EL (cell line): ENCODE data around the gene PCDH9.
A peak's percentile ranks its signal among the peaks of the same experiment; 100 is the strongest.

Experiments
- DNase-seq: peaks from one replicate; pipeline ENCODE4 v3.0.0-alpha.2; 2016

The PCDH9 gene

DNA sequence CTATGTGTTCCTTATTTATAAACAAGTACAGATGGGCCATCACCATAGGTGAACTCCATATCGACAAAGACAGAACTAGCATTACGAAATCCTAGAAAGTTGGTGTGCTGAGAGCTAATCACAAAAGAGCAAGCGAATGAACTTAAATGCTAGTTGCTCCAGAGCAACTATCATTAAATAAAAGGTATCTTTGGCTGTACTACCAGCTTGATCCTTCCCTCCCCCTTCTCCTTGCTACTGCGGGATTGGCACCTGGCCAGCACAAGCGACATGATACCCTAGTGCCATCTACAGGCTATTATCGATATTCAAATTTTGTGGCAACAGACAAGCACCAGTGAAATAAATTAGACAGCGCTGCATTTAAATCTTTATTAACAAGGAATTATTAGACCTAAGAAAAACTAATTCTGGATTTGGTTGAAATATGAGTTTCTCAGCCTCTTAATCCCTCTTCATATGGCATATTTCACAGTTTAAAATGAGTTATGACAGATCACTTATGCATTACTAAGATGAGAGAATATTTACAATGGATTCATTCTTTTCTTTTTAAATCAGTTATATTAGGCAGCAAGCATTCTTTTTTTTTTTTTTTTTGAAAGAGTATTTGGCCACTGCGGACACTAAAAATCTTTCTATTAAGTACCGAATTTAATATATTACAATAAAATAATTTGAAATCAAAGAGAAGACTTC lies 5.8 kb downstream of the PCDH9 start:
- peak; percentile 71 for DNase-seq

DNA sequence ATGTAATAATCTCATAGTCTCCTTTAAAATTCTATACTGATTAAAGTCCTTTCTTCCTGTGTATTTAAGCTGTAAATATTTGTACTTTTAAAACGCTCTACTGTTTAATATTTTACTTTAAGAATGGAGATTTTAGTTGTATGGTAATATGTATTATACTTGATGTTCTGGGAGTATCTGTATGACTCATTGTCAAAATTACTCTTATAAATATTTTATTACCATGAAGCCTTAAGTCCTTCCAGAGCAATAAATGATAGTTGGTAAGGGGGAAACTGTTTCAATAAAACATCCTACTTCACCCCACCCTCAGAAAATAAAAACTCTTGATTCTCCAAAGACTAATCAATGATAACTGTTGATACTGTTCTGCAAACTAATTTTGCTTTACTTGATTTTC lies 6.4 kb downstream of the PCDH9 start:
- DNase-seq, result no peak

DNA sequence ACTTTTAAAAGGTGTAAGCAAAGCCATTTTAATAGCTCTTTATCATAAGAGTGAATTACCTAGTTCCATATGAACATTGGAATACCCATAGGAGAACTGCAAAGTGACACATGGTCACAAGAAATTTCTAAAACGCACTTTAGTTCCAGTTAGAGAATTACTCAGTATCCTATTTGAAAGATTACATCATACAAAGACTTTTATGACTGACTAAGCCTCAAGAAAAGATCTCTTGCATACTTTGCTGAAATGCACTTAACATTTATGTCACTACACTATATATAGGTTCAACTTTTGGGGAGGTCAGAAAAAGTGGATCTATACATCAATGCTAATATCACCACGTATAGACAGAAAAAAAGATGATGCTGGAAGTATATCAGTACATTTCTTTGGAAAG lies 7.1 kb downstream of the PCDH9 start:
- DNase-seq, result peak; percentile 34

DNA sequence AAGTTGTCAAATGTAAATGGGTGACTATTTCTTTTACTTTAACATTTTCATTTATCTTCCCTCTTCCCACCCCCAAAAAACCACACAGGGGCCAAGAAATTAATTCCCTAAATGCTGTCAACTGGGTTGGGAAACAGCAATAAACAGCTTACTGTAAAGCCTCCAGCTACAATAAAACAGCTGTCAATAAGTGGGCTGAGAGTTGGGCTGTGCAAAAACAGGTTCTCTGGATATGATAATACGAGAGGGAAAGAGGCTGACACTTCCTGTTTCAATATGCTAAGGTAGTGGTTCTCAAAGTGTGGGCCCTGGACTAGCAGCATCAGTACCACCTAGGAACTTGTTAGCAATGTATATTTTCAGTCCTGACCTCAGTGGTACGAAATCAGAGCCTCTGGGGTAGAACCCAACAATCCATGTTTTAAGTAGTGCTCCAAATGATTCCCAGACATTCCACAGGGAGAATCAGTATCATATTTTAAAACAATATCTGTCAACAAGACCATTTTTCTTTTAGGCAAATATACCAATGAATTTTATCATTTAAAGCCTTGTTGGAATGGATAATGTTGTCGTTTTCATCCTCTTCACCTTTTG lies 8.4 kb downstream of the PCDH9 start:
- DNase-seq, result no peak

DNA sequence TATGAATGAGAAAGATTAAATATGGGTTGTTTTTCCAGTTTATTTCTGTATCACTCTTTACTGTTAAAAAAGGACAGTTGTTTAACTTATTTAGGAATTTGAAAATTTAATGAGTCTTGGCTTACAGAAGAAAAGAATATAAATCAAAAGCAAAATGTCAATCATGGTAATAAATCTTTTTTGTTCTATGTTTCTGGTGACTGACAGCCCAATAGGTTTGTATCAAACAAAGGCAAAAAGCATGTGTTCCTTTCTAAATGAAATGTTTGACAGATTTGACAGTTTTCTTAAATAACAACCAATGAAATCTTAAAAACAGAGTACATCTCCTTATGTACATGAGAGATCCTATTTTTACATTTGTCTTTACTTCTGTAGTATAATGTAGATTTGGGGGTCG lies 11.0 kb downstream of the PCDH9 start:
- no peak for DNase-seq

DNA sequence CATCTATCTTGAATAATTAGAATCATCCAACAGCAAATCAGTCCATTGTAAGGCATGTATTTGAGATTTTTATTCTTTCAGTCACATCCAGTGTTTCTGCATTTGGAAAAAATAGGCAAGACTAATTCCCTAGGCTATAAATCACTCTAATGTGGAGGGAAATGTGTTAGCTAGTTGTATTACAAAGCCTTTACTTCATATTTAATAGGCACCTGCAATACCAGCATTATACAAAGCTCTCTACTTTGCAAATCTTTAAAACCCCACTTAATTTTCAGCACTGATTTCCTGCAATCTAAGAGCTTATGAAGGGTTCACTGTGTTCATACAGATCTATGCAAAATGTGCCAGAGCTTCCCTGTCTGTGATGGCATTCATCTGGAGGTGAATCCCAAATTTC lies 12.3 kb downstream of the PCDH9 start:
- no peak for DNase-seq

DNA sequence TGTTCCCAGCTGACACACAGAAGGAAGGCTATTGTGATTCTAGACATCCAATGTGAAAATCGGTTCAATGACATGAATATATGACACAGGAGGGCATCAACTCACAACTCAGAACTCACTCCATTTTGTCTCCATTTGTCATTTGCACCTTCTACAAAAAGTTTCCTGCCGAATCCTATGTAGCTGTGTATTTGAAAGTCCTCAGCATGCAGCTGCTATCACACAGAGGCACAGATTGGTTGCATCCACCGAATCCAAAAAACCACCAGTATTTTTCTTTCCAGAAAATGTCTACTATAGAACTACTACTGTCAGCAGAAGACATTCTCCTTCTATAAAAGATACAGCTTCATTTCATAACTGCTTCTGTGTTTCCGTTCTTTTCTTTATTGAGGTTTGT lies 13.3 kb downstream of the PCDH9 start:
- no peak for DNase-seq

DNA sequence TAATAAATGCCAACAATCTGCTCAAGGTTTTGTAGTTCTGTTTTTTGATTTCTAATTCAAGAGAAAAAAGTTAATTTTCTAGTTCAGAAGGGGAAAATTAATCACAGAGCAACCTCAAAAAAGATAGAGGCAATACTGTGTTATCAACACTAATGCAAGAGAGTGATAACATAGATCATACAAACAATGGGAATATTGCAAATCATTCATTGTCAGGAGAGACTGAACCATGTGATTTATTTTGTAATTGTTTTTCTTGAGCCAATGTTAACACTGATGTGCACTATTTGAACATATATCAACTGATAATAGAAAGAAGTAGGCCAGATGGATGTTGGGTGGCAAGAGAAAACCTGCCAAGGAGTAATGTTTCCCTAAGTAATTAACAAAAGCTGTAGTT lies 19.9 kb downstream of the PCDH9 start:
- DNase-seq, result no peak

DNA sequence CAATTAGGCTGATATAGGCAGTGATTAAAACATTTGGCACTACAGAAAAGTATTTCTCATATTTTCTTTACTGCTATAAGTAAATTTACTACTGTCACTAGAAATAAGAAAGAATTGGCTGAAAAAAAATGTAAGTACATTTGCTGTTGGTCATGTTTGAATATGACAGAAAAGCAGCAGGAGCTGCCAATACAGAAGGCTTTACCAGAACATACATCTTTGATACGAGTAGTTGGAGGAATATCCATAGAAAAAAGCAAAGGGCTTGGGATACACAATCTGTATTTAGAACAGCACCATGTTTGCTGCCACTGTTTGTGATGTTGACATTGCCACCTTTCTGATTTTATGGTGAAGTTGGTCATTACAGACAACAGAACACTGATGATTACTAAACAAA lies 21.6 kb downstream of the PCDH9 start:
- DNase-seq, result no peak

DNA sequence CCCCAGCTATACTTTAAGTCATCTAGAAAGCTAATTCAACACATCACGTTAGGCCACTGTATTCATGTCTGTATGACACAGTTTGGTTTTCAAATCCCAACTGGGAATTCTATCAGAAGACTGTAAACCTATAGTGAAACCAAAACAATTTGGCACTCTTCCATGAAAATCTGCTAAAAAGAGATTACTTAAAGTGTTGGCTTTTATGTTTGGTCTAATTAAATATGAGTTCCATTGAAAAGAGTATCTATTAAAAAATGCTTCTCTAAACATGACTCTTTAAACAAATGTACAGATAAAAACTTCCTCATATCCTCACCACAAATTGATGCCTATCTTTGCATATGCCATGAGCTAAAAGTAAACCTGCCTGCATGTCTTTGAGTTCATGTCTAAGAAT lies 25.4 kb downstream of the PCDH9 start:
- no peak for DNase-seq

DNA sequence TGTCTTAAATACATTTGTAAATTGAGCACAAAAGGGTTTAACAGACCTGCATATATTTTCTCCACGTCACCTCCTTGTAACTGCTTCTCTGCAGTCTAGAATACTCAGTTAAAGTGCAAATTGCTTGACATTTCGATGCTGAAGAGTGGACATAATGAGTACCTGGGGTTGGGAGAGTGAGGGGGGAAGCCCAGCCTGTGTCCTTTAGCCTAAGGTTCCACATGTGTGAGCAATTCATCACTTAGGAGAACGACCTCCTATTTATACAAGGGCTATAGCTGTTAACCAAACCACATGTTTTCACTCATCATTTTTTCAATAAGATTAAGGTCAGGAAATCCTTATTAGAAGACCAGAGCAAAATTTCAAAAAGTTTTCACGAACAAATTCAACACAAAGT lies 29.5 kb downstream of the PCDH9 start:
- DNase-seq, result no peak

DNA sequence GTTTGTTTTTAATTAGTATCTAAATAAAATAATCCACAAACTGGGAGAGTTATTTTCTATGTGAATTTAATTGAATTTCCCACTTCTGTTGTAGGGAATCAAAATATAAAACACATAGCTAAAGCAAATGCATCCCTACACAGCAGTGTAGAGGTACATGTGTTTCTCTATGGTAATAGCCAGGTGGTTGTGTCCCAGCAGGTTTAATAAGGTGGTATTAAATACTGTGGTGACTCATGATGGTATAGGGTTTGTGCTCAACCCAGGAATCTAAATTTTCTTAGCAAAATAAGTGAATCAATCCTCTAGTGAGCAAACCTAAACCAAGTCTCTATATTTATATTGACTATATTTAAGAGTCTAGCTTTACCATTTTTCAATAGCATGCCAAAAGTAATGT lies 30.0 kb downstream of the PCDH9 start:
- no peak for DNase-seq

DNA sequence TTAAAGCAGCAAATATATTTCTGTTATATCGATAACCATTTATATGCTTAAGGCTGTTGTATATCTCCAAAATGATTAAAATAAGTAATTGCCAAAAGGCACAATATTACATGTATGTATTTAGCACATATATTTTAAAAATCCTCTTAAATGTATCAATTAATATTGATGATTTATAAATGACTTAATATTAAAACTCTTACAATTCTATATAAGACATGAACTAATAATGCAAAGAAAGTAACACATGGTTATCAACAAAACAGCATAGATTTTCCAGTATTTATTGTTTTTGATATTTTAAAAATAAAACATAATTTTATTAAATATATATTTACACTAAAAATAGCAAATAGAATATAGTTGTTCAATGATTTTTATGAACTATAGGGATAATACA lies 32.4 kb downstream of the PCDH9 start:
- DNase-seq, result no peak

DNA sequence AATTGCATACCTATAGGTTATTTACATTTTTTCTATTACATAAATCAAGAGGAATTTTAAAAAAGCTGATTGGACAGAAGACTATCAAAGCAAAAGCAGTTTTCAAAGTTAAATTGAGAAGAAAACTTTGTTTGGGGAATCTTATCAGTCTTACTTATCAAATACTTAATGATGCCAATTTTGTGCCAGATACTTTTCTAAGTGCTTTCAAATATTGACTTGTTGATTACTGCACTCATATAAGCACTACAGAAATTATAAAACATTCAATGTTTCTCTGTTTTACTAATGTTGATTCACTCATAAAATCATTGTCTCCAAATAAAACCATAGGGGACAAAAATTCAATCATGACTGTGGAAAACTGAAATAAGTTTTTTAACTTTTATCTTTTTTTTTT lies 36.2 kb downstream of the PCDH9 start:
- DNase-seq, result no peak

DNA sequence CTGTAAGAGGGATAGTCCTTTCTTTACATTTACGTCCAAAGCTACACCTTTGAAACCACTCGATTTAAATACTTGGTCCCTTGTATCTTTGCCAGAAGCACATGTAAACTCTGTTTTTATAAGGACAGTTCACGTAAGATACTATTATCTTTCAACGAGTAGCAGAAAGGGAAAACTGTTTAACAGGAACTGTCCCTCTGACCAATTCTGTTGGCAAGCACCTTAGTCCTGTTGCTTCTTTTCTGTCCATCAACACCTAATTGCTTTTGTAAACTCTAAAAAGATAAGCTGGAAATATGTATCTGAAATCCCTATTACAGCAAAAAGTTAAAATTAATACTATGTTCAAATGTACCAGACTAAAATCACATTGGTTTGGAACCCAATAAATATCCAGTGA lies 37.4 kb downstream of the PCDH9 start:
- DNase-seq, result no peak

DNA sequence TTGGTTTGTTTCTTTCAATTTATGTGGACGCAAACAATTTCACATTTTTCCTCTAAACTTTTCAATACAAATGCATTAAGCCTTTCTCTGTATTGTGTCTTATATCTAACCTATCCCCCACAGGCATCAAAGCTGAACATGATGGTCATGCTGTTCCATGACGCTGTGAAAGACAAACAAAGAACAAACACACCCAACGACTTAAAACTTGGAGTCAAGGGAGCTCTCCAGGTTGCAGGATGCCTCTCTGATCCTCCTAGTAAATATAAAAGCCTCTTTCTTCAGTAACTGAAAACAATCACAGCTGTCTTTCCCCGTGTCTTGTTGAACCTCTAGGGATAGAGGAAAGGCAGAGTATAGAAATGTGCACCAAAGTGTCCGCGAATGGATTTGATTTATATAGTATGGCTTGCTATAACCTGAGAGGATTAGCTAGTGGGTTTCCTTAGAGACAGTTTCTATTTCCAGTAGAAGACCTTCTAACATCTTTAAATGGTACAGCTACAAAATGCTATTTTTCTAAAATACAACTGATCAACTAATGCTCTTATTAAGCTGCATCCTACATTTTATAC lies 43.1 kb downstream of the PCDH9 start:
- no peak for DNase-seq

DNA sequence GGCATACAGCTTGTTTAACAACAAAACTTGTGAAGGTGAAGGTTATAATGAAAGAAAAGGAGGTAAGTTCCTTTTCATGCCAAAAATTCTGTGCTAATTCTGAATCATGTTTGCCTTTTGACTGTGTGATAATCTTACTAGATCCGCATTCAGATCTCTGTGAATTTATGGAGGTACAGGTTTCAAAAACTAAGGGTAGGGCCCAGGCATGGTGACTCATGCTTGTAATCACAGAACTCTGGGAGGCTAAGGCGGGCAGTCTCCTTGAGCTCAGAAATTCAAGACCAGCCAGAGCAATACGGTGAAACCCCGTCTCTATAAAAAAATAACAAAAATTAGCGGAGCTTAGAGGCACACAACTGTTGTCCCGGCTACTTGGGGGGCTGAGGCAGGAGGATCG lies 45.9 kb downstream of the PCDH9 start:
- DNase-seq, result no peak

DNA sequence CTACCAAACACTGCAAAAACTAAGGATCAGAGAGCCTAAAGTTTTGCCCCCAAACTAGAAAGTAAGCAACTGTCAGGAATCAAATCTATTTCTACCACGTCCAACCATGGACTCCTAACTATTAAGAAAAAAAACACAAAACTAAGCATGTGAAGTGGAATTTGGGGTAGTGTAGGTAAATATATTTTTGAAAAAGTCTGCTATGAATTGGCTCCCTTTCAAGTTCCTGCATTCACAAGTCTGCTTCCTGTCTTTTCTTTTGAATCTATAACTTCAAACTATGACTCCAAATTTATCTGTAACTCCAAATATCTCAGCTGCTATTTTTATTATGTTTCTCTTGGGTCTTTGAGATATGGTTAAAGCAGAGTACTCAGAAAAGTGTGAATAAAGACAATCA lies 47.0 kb downstream of the PCDH9 start:
- DNase-seq, result no peak

DNA sequence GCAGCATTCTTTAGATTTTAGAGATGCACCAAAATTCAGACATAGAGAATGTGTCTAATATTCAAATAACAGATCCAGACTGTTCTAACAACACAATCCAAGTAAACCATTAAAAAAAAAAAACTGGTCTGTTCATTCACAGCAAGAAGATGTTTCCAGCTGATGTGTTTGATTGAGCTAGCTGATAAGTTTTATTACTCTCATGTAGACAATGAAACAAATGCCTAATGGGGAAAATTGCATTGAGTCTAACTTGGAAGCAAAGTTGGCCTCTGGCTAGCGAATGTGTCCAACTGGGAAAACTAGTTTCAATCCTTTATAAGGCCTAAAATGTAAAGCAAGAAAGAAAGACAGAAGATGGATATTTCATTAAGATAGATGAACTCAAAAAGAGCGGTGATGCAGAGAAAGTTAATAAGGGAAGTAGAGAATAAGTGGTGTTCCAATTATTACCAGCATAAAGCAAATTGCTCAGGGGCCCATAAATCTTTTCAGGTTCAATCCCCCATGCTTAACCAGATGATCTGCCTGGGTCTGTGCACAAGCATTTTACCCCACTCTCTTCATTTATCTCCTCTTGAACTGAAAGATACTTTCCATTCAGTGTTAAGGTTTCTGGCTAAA lies 54.2 kb downstream of the PCDH9 start:
- no peak for DNase-seq

DNA sequence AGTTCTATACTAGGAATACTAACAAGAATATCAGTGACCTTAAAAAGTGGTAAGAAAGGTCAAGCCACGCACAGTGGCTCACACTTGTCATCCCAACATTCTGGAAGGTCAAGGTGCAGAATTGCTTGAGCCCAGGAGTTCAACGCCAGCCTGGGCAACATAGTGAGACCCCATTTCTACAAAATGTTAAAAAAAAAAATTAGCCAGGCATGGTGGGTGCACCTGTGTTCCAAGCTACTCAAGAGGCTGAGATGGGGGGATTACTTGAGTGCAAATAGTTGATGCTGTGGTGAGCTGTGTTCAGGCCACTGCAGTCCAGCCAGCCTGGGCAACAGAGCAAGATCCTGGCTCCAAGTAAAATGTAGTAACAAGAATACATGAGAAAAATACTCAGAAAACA lies 61.8 kb downstream of the PCDH9 start:
- DNase-seq, result no peak

DNA sequence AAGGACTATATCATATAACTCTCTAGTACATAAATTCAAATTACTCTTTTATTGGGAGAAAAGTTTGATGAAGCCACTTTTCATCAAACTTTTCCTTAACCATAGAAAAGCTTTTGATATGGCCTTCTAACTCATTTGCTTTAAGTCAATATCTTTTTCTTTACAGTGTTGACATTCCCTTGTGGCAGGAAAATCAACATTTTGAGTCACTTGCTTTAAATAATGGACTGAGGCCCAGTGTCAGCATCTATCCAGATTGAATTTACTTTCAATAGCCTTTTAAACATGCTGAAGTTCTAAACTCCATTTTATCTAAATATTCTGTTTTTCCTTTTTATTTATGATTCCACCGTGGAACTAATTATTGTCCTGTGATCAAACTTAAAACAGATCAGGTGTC lies 62.7 kb downstream of the PCDH9 start:
- no peak for DNase-seq

DNA sequence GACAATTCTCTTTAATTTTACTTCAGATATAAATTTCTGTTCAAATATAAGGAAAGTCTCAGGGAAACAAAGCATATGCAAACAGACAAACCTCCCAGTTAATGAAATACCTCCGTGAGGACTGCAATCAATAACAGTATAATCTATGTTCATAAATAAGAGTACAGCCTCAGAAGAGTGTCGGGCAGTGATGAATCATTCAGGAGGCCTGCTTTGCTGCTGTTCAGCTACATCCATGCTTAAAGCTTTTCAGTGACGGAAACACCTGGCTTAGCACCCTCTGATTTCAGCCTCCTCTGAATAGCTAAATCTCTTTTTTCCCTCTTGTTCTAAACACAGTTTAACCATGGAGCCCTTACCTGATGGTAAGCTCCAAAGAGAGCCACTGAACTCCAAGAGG lies 69.0 kb downstream of the PCDH9 start:
- no peak for DNase-seq

DNA sequence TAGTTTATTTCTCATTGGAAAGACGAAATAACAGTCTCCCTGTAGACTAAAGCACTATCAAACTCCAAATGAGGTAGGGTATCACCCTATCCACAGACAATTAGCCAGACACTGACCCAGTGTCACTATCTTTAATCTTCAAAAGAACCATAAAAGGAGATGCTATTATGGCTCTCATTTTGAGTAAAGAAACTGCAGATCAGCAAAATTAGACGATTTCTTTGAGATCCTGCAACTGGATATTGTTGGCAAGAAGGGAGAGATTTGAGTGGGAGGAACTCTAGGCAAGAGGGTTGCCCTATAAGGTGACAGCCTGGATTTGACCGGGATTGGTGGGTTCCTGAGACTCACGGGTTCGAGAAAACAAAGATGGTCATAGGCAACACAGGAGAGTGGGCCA lies 71.2 kb downstream of the PCDH9 start:
- no peak for DNase-seq

DNA sequence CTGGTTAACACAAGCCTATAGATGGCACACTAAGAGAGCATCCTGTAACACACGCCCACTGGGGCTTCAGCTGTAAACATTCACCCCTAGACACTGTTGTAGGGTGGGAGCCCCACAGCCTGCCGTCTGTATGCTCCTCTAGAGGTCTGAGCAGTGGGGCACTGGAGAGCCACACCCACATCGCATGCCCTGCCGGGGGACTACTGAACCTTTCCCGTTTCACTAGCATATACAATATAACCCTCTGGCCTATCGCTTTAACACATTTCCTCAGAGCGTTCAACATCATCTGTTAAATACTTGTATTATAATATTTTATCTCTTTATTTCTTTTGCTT lies 73.4 kb downstream of the PCDH9 start:
- DNase-seq, result no peak
